ENCODE measurements around the gene TMEM237.
"Not testable (repeated sequence)": the region's sequence is repeated elsewhere in the genome, so short reads cannot be mapped to it uniquely, and the experiment has no call there.

TMEM237 gene

GRCh38 chr2:201643216-201643890, at the start of gene TMEM237:
TSS of gene TMEM237 (minus strand) at chr2:201643503. CDS start at chr2:201643400, 103 bp downstream.
- DNase-seq (ENCODE audit: low spot score): peak; percentile 73

- no peak for DNase-seq (ENCODE audit: low spot score)
These were observed 41.9 kb upstream of the TMEM237 start for GRCh38 chr2:201685156-201685555.

GRCh38 chr2:201680743-201681142, 37.4 kb upstream of the TMEM237 start:
- DNase-seq (ENCODE audit: low spot score): no peak

- DNase-seq (ENCODE audit: low spot score): no peak
These were observed 35.1 kb upstream of the TMEM237 start for GRCh38 chr2:201678401-201678800.

- DNase-seq (ENCODE audit: low spot score): no peak
These were observed 32.2 kb upstream of the TMEM237 start for GRCh38 chr2:201675454-201675853.

- DNase-seq (ENCODE audit: low spot score): no peak
These were observed 31.5 kb upstream of the TMEM237 start for GRCh38 chr2:201674794-201675193.

GRCh38 chr2:201674298-201674697, 31.0 kb upstream of the TMEM237 start:
- no peak for DNase-seq (ENCODE audit: low spot score)

GRCh38 chr2:201673546-201673945, 30.2 kb upstream of the TMEM237 start:
- no peak for DNase-seq (ENCODE audit: low spot score)

- not testable (repeated sequence) for DNase-seq (ENCODE audit: low spot score)
These were observed 27.9 kb upstream of the TMEM237 start for GRCh38 chr2:201671205-201671604.

- DNase-seq (ENCODE audit: low spot score): no peak
These were observed 26.6 kb upstream of the TMEM237 start for GRCh38 chr2:201669865-201670264.

GRCh38 chr2:201668402-201668910, 25.2 kb upstream of the TMEM237 start:
- DNase-seq (ENCODE audit: low spot score): no peak

GRCh38 chr2:201664334-201664733, 21.0 kb upstream of the TMEM237 start:
- no peak for DNase-seq (ENCODE audit: low spot score)

GRCh38 chr2:201661366-201661765, 18.1 kb upstream of the TMEM237 start:
- no peak for DNase-seq (ENCODE audit: low spot score)

- no peak for DNase-seq (ENCODE audit: low spot score)
These were observed 17.1 kb upstream of the TMEM237 start for GRCh38 chr2:201660293-201660895.

GRCh38 chr2:201656740-201657139, 13.4 kb upstream of the TMEM237 start:
- no peak for DNase-seq (ENCODE audit: low spot score)

GRCh38 chr2:201656102-201656501, 12.8 kb upstream of the TMEM237 start:
- DNase-seq (ENCODE audit: low spot score): no peak

- DNase-seq (ENCODE audit: low spot score): peak; percentile 77
These were observed 11.5 kb upstream of the TMEM237 start for GRCh38 chr2:201654616-201655384.

GRCh38 chr2:201653221-201653620, 9.9 kb upstream of the TMEM237 start:
- no peak for DNase-seq (ENCODE audit: low spot score)

GRCh38 chr2:201649442-201649841, 6.1 kb upstream of the TMEM237 start:
- DNase-seq (ENCODE audit: low spot score): no peak

- DNase-seq (ENCODE audit: low spot score): no peak
These were observed 4.1 kb upstream of the TMEM237 start for GRCh38 chr2:201647431-201647830.

- DNase-seq (ENCODE audit: low spot score): peak; percentile 20
These were observed 698 bp upstream of the TMEM237 start for GRCh38 chr2:201644001-201644400.

GRCh38 chr2:201642579-201643215, 606 bp downstream of the TMEM237 start:
- peak; percentile 96 for DNase-seq (ENCODE audit: low spot score)

Measured in GM03348 (cell line).